ENCODE results near the gene CLMN. TPM values are rescaled to one million over a fixed set of nuclear protein-coding genes. Genes with fewer than 3 reads are reported as not detected.
A peak's percentile ranks its signal among the peaks of the same experiment; 100 is the strongest.

Gene CLMN
- total and polyA plus RNA-seq, 2 of the 13 experiments (the other 11 are each of a cell fraction or from before 2014, with no cell fraction given) = 15.1 to 16.7 TPM

- no peak for TF ChIP-seq ARID4A (CRISPR knock-in tag; IDR thresholded peaks at IDR 0.05; ENCODE audit: borderline replicate concordance)
- no peak for TF ChIP-seq SOX5 (CRISPR knock-in tag; IDR thresholded peaks at IDR 0.05; ENCODE audit: borderline replicate concordance)
- no peak for TF ChIP-seq SMAD9 (CRISPR knock-in tag; IDR thresholded peaks at IDR 0.05)
- no peak for TF ChIP-seq SRSF9 (IDR thresholded peaks at IDR 0.05; ENCODE audit: borderline replicate concordance, insufficient read depth, low read depth, low read length, poor library complexity, severe bottlenecking)
- TF ChIP-seq NKX3-1 (CRISPR knock-in tag; IDR thresholded peaks at IDR 0.05) = no peak
- TF ChIP-seq TAF1 (CRISPR knock-in tag; IDR thresholded peaks at IDR 0.05) = peak; percentile 8; the same call in 1 of the 2 replicates
- TF ChIP-seq ZEB1 (IDR thresholded peaks at IDR 0.05; ENCODE audit: insufficient replicate concordance, low read depth) = no peak
- TF ChIP-seq ZNF282 (IDR thresholded peaks at IDR 0.05; ENCODE audit: partially characterized antibody) = no peak
- no peak for TF ChIP-seq ZNF772 (CRISPR knock-in tag; IDR thresholded peaks at IDR 0.05)
- TF ChIP-seq U2AF2 (IDR thresholded peaks at IDR 0.05; ENCODE audit: low read depth, low read length) = no peak
- no peak for TF ChIP-seq ZNF879 (CRISPR knock-in tag; IDR thresholded peaks at IDR 0.05)
- no peak for TF ChIP-seq PAX8 (CRISPR knock-in tag; IDR thresholded peaks at IDR 0.05; ENCODE audit: borderline replicate concordance)
- no peak for TF ChIP-seq ZNF770 (CRISPR knock-in tag; IDR thresholded peaks at IDR 0.05)
- TF ChIP-seq KLF12 (CRISPR knock-in tag; IDR thresholded peaks at IDR 0.05; ENCODE audit: borderline replicate concordance) = no peak
- TF ChIP-seq SMARCC2 (IDR thresholded peaks at IDR 0.05) = no peak
- no peak for TF ChIP-seq ZNF180 (CRISPR knock-in tag; IDR thresholded peaks at IDR 0.05; ENCODE audit: borderline replicate concordance, low read depth)
- TF ChIP-seq TCF7L2 (IDR thresholded peaks at IDR 0.05; ENCODE audit: low read depth, low read length) = no peak
- no peak for TF ChIP-seq TERF1 (CRISPR knock-in tag; IDR thresholded peaks at IDR 0.05)
- no peak for TF ChIP-seq BHLHE40 (IDR thresholded peaks at IDR 0.05; ENCODE audit: low read length)
- no peak for TF ChIP-seq ZNF550 (CRISPR knock-in tag; IDR thresholded peaks at IDR 0.05; ENCODE audit: borderline replicate concordance)
- no peak for TF ChIP-seq ZFP36 (IDR thresholded peaks at IDR 0.05; ENCODE audit: borderline replicate concordance, low read depth, low read length, partially characterized antibody)
- no peak for TF ChIP-seq ZMYM4 (CRISPR knock-in tag; IDR thresholded peaks at IDR 0.05)
- no peak for TF ChIP-seq NONO (IDR thresholded peaks at IDR 0.05)
- TF ChIP-seq NONO (CRISPR knock-in tag; conservative IDR thresholded peaks at IDR 0.05) = peak; percentile 44; the same call in 1 of the 2 replicates
Measured at GRCh38 chr14:95319312-95320077, at the start of gene CLMN (continued).

Data from HepG2 (cell line).